GM15510 (cell line): ENCODE data around the gene ECPAS.

Experiments
- POLR2A ChIP-seq: IDR thresholded peaks from 3 replicates; pipeline ENCODE4 v1.6.1; 2011; ENCODE audit warnings: borderline replicate concordance; ENCODE audit not compliant: insufficient read length; ENCODE audit errors: extremely low read depth

ECPAS gene

DNA sequence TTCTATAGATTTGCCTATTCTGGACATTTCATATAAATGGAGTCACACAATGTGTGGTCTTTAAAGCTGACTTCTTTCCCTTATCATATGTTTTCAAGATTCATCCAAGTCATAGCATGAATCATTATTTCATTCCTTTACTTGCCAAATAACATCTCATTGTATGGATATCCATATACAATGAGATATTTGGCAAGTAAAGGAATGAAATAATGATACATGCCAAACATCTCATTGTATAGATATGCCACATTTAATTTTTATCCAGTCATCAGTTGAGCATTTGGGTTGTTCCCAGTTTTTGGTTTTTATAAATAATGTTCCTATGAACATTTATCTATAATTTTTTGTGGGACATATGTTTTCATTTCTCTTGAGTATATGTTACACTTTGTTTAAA, 133.6 kb downstream of the ECPAS start:
- no peak for TF ChIP-seq POLR2A

DNA sequence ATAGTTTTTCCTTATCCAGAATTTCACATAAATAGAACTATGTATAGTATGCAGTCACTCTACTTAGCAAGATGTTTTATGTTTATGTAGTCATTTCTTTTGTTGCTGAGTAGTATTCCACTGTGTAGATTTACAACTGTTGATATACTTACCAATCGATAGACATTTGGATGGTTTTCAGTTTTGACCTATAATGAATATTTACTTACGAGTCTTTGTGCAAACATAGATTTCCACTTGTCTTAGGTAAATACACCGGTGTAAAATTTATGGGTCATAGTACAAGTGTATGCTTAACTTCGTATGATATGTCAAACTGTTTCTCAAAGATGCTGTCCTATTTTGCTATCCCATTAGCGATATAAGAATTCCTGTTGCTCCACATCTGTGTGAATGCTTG, 134.4 kb downstream of the ECPAS start:
- no peak for TF ChIP-seq POLR2A

DNA sequence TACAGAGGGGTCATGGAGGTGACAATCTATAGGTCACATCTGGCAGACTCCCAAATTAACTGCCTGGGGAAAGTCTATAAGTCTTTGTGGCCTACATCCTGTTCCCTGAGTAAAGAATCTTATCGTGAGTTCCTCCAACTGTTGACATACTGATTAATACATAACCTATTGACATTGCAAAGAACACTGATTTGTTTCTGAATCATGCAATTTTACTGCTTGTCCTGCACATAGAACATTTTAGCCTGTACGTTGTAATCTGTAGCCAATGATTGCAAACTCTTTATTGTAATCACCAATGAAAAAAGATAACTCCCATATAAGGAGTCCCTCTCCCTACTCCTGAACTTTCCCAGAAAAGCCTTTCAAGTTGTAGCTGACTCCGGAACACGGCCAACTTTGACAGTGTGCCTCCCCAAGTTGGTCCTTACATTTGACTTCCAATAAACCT, 135.3 kb downstream of the ECPAS start:
- TF ChIP-seq POLR2A = no peak

DNA sequence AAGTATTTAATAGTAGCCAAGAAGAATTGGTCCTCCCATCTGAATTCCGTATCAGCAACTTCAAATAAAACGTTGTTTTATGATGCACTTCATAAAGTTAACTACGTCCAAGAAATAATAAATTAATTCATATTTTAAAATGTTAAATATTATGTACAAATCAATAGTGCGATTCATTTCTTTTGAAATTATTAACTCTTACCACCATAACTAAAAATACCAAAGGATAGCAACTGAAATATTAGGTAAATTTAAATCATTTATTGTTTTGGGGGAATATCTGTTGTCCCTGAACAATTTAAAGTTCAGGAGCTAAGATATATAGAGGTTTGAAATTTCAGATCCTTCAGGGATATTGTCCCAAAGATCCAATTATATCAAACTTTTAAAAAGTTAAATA, 154.1 kb downstream of the ECPAS start, which contains the start of gene OR2K2:
Gene OR2K2 (minus strand): TSS at position 101 of the 400 bp plus-strand sequence. CDS start 1,791 bp downstream, outside the sequence.
- TF ChIP-seq POLR2A = no peak

DNA sequence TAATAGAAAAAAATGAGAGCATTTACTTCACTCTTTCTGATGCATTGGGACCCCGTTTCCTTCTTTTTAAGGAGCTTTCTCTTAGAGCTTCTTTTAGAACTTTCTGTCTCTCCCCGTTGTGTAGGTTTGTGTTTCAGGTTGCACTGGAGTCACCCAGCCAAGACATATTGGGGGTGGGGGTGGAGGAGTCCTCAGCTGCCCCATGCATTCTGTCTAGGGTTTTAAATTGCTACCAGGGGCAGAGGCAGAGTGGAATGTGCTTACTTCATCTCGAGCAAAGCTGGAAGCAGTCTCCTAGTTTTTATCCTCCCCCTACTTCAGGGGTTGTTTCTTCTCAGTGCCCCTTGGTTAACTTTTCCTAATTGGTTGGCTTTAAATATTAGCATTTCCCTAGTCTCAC, 163.6 kb downstream of the ECPAS start:
- TF ChIP-seq POLR2A = no peak

DNA sequence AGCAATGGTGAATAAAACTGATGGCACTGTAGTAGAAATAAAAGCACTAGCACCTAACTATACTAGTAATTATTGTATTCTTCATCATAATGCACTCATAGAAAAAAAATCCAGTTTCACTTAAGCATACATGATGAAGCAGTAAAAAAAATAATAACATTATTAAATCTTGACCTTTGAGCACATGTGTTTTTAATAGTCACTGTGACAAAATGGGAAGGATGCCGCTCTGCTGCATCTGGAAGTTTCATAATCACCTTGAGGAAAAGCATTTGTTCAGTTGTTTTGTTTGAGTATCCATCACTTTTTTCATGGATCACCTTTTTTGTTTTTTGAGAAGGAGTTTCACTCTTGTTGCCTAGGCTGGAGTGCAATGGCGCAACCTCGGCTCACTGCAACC, 167.4 kb downstream of the ECPAS start:
- no peak for TF ChIP-seq POLR2A
